ENCODE data around the gene TSPAN19.
"Not testable (repeated sequence)": the region's sequence is repeated elsewhere in the genome, so short reads cannot be mapped to it uniquely, and the experiment has no call there.

Gene TSPAN19

GRCh38 chr12:85036234-85036707 is at the start of gene TSPAN19, which contains the start of gene LRRIQ1:
Gene TSPAN19 (minus strand): TSS chr12:85036277. CDS start chr12:85029946, 6,331 bp downstream.
Gene LRRIQ1 (plus strand): TSS chr12:85036351. CDS start chr12:85038177, 1,826 bp downstream.
- DNase-seq, result peak; percentile 2

DNA sequence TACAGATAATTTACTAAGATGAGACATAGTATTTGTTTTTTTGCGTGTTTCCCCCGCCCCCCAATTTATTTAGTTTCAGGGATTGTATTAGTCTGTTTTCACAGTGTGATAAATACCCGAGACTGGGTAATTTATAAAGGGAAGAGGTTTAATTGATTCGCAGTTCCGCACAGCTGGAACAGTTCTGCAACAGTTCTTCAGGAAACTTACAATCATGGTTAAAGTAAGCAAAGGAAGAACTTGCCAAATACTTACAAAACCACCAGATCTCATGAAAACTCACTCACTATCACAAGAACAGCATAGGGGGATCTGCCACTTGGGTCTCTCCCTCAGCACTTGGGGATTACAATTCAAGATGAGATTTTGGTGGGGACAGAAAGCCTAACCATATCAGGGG is 49.0 kb upstream of the TSPAN19 start:
- DNase-seq, result no peak

- no peak for DNase-seq
Observed at GRCh38 chr12:85076688-85077430, 40.8 kb upstream of the TSPAN19 start.

GRCh38 chr12:85072826-85073225 is 36.7 kb upstream of the TSPAN19 start:
- no peak for DNase-seq

- DNase-seq, result no peak
Observed at GRCh38 chr12:85065837-85066482, 29.9 kb upstream of the TSPAN19 start.

DNA sequence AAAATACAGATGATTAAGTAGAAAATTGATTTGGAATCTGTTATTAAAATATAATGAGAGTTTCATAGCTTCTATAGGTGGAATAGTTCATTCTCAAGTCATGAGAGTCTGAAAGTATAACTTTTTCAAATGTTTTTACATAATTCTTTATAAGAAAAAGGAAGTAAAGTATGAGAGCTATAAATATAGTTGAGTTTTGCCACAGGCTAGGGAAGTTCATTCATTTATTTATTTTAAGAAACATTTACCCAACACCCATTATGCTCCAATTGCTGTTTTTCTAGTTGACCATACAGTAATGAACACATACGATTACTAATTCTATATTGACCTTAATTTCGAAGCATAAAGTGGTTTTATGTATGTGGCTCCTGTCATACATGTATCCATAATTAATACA is 24.8 kb upstream of the TSPAN19 start:
- no peak for DNase-seq

GRCh38 chr12:85059594-85059993 is 23.5 kb upstream of the TSPAN19 start:
- no peak for DNase-seq

DNA sequence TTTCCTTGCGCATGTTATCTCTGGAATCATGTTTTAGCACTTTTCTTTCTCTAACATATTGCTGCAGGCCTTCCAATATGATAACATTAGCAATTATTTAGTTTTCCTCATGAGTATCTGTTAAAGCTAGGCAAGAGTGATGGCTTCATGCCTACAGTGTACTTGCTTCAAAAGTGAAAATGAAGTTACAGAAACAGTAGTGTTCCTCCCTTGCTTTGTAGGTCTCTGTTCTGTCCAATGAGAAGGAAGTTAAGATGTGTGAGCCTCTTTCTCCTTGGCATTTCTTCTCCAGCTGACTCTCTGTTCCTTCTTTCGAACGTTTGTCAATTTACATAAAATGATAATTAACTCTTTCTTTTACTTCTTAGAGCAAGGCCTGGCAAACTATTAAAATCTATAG is 22.3 kb upstream of the TSPAN19 start:
- DNase-seq, result no peak

DNA sequence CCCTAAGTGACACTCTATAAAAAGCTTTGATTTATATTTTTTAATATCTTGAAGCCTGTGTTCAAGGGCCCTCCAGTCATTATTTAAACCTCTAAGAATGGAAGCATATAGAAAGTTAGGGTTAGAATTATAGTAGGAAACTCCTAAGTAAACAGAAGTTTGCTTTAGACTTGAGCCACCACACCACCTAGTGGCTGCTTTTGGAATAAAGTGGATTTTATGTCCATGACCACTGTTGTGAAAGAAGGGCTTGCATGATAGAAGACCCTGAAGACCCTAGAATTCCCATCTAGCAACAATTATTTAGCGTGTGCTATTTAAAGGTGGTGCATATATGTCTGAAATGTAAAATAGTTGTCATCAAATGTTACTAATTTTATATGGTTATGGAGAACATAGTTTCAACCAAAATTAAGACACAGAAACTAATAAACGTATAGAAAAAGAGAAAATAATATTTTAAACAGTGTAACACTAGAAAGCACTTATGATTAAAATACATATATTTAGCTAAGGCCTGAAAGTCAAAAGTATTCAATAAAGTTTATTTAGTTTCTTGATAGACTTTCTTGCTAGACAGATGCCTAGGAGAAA is 21.4 kb upstream of the TSPAN19 start:
- DNase-seq, result no peak

DNA sequence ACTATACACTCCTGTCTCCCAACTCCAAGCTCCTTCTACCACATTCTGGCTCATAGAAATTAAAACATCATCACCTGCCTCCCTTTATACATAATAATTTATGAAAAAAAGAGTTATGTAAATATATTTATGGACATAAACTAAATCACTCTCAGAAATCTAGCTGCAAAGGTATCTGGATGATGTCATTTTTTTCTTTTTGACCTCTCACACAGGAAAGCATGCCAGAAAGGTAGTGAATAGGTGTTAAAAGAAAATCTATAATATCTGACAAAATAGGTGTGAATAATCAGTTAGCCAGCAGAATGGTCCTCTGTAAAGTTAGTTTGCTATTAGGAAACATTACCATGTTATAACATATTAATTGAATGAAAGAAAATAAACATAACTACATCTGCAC is 7.8 kb upstream of the TSPAN19 start:
- no peak for DNase-seq

- no peak for DNase-seq
Observed at GRCh38 chr12:85041395-85041794, 5.3 kb upstream of the TSPAN19 start.

- no peak for DNase-seq
Observed at GRCh38 chr12:85036733-85037132, 656 bp upstream of the TSPAN19 start.

DNA sequence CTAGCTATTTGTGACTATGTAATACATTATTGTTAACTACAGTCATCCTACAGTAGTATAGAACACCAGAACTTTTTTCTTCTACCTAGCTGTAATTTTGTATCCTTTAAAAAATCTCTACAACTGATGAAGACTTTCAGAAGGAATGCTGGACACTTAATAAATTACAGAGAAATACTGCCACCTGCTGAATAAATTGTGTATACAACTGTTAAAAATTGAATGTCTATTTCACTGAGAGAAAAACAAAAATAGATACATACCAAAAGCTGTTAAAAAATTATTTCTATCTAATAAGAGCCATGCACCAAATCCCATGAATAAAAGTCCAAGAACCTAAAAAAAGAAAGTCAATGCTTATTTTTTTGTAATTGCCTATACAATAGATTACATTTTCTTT is 6.6 kb downstream of the TSPAN19 start:
- DNase-seq, result no peak

DNA sequence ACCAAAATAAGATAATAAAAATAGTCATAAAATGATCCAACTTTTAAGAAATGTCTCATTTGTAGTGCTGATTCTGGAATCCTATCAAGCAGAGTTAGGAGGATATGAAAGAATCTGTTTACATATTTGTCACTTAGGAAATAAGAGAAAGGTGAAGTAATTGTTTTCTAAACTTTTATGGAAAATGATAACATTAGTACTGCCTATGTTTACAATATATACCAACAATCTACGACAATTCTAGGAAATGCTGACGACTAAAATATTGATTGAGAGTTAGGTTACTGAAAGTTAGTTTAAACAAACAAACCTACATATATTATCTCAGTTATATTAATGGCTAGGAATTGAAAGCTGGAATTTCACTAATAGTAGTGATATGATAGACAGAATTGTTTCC is 18.0 kb downstream of the TSPAN19 start:
- DNase-seq, result no peak

- no peak for DNase-seq
Observed at GRCh38 chr12:85017618-85018017, 18.5 kb downstream of the TSPAN19 start.

DNA sequence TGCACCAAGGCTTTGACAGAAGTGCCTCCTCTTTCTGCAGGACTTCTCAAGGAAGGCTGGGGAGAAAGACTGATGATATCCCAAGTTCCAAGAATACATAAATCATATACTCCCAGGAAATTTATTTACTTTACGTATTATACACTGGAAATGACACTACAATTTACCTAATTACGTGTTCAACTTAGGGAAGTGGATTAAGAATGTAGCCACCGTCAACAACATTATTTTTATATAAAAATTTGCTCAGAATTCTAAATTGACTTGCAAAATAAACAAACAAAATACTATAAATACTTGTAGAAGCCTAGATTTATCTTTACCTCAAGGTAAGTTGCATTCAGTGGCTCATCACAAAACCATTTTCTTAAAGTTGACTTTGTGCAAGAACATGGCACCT is 18.9 kb downstream of the TSPAN19 start:
- no peak for DNase-seq

DNA sequence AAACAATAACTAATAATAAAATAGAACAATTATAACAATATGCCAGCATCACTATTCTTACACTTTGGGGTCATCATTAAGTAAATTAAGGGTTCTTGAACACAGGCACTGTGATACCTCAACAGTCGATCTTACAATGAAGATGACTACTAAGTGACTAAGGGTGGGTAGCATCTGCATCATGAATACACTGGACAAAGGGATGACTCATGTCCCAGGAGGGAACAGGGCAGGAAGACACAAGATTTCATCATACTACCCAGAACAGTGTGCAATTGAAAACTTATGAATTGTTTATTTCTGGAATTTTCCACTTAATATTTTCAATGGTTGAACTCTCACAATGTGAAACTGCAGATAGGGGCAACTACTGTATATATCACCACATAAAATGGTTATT is 19.7 kb downstream of the TSPAN19 start:
- DNase-seq, result no peak

- DNase-seq, result no peak
Observed at GRCh38 chr12:85007836-85008235, 28.2 kb downstream of the TSPAN19 start.

DNA sequence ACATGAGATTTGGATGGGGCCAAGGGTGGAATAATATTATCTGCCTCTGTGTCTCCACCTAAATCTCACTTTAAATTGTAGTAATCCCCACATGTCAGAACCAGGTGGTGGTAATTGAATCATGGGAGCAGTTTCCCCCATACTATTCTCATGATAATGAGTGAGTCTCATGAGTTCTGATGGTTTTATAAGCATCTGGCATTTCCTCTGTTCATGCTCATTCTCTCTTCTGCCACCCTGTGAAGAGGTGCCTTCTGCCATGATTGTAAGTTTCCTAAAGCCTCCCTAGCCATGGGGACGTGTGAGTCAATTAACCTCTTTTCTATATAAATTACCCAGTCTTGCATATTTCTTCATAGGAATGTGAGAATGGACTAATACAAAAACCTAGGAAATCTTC is 29.9 kb downstream of the TSPAN19 start:
- no peak for DNase-seq

- DNase-seq, result no peak
Observed at GRCh38 chr12:85005615-85006014, 30.5 kb downstream of the TSPAN19 start.

DNA sequence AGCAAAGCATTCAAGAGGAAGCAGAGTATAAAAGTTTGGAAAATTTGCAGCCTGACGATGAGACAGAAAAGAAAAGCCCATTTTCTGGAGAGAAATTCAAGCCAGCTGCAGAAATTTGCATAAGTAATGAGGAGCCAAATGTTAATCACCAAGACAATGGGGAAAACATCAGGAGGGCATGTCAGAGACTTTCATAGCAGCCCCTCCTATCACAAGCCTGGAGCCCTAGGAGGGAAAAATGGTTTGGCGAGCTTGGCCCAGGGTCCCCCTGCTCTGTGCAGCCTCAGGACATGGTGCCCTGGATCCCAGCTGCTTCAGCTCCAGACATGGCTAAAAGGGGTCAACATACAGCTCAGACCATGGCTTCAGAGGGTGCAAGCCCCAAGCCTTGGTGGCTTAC is 31.0 kb downstream of the TSPAN19 start:
- not testable (repeated sequence) for DNase-seq

GRCh38 chr12:85004204-85004603 is 31.9 kb downstream of the TSPAN19 start:
- DNase-seq, result no peak

- DNase-seq, result no peak
Observed at GRCh38 chr12:85002778-85003296, 33.2 kb downstream of the TSPAN19 start.

- DNase-seq, result no peak
Observed at GRCh38 chr12:85000729-85001128, 35.3 kb downstream of the TSPAN19 start.

Data from activated CD4-positive, alpha-beta T cell treated with anti-CD3 and anti-CD28 coated beads, Interleukin-2, amount 50 U/mL, for 1 hour (primary cell).